ENCODE measurements around the gene DSTYK.

The DSTYK gene

GRCh38 chr1:205108464-205108863, 103.0 kb downstream of the DSTYK start:
- ChIA-PET CTCF (interaction anchor here (0.8 to 1.4 kb wide), 4 partner anchors 17 to 148 kb away, joined by 3 to 6 read pairs (median 4); no protein-coding TSS in a partner anchor), POLR2A (ENCODE audit: low non-redundant PET) (interaction anchor here (2.1 kb wide), 1 partner anchor 13 kb away, joined by 8 read pairs; the partner anchor contains the start of gene RBBP5)
- DNase-seq (ENCODE audit: low spot score), result no peak
- no peak for TF ChIP-seq CTCF (conservative IDR thresholded peaks at IDR 0.05; ENCODE audit: low read depth)
- no peak overlapping the region for H3K27ac ChIP-seq

GRCh38 chr1:205107327-205107726, 104.2 kb downstream of the DSTYK start:
- H3K27ac ChIP-seq, result no peak overlapping the region
- ChIA-PET POLR2A (ENCODE audit: low non-redundant PET) (no interaction called here), CTCF (no interaction called here)
- DNase-seq (ENCODE audit: low spot score), result no peak
- TF ChIP-seq CTCF (conservative IDR thresholded peaks at IDR 0.05; ENCODE audit: low read depth), result no peak

- ChIA-PET CTCF (interaction anchor here (0.7 to 1.6 kb wide), 2 partner anchors 13 to 41 kb away, joined by 4 to 6 read pairs; no protein-coding TSS in a partner anchor), POLR2A (ENCODE audit: low non-redundant PET) (no interaction called here)
- no peak overlapping the region for H3K27ac ChIP-seq
- no peak for DNase-seq (ENCODE audit: low spot score)
- TF ChIP-seq CTCF (conservative IDR thresholded peaks at IDR 0.05; ENCODE audit: low read depth), result no peak
These were observed 109.1 kb downstream of the DSTYK start for GRCh38 chr1:205102404-205102803.

GRCh38 chr1:205098242-205098641, 113.3 kb downstream of the DSTYK start:
- CTCF ChIA-PET, result no interaction called here
- POLR2A ChIA-PET (ENCODE audit: low non-redundant PET), result no interaction called here
- DNase-seq (ENCODE audit: low spot score), result no peak
- no peak overlapping the region for H3K27ac ChIP-seq
- TF ChIP-seq CTCF (conservative IDR thresholded peaks at IDR 0.05; ENCODE audit: low read depth), result no peak

- H3K27ac ChIP-seq, result no peak overlapping the region
- POLR2A ChIA-PET (ENCODE audit: low non-redundant PET), result no interaction called here
- no peak for TF ChIP-seq CTCF (conservative IDR thresholded peaks at IDR 0.05; ENCODE audit: low read depth)
- CTCF ChIA-PET, result no interaction called here
- no peak for DNase-seq (ENCODE audit: low spot score)
These were observed 116.1 kb downstream of the DSTYK start for GRCh38 chr1:205095422-205095821.
